ENCODE results near the gene HECW1. TPM values are rescaled to one million over a fixed set of nuclear protein-coding genes. Genes with fewer than 3 reads are reported as not detected.

Gene HECW1
- total RNA-seq, 4 donors from 2014 or later = 0.06 to 0.99 (median 0.27) TPM

- Histone ChIP-seq H3K9me3 (no peaks in the 10 kb centered on the region), H3K36me3 (no peaks in the 10 kb centered on the region), H3K4me3 (no peak overlapping the region), H3K27ac (replicated peaks in 1 of 4) (no peak overlapping the region), H3K4me1 (no peaks in the 10 kb centered on the region), H3K27me3 (peaks cover 0 to 17% (median 0%) of the 10 kb centered on the region in 4 donors)
- 86% methylated on average over 5 of the region's 5 CpGs for WGBS
- peak; percentile 60 for DNase-seq (ENCODE audit: extremely low spot score)
- TF ChIP-seq EP300 (IDR thresholded peaks at IDR 0.05) (no peak), POLR2A (IDR thresholded peaks at IDR 0.05; ENCODE audit: low read depth) (no peak), POLR2AphosphoS5 (IDR thresholded peaks at IDR 0.05) (no peak)
- TF ChIP-seq, protein P1, sequence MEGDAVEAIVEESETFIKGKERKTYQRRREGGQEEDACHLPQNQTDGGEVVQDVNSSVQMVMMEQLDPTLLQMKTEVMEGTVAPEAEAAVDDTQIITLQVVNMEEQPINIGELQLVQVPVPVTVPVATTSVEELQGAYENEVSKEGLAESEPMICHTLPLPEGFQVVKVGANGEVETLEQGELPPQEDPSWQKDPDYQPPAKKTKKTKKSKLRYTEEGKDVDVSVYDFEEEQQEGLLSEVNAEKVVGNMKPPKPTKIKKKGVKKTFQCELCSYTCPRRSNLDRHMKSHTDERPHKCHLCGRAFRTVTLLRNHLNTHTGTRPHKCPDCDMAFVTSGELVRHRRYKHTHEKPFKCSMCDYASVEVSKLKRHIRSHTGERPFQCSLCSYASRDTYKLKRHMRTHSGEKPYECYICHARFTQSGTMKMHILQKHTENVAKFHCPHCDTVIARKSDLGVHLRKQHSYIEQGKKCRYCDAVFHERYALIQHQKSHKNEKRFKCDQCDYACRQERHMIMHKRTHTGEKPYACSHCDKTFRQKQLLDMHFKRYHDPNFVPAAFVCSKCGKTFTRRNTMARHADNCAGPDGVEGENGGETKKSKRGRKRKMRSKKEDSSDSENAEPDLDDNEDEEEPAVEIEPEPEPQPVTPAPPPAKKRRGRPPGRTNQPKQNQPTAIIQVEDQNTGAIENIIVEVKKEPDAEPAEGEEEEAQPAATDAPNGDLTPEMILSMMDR (IDR thresholded peaks at IDR 0.05) = no peak
- intact Hi-C loops (cut with DNase I) = no loop called here
Observed at GRCh38 chr7:43142703-43143102, 30.3 kb downstream of the HECW1 start.

GRCh38 chr7:43143918-43144589 lies 31.6 kb downstream of the HECW1 start:
- 83% methylated on average over 5 of the region's 5 CpGs for WGBS
- H3K36me3 ChIP-seq = no peaks in the 10 kb centered on the region
- no peaks in the 10 kb centered on the region for H3K4me1 ChIP-seq
- DNase-seq (ENCODE audit: extremely low spot score) = no peak
- H3K4me3 ChIP-seq = no peak overlapping the region
- peaks cover 0 to 17% (median 0%) of the 10 kb centered on the region in 4 donors for H3K27me3 ChIP-seq
- H3K27ac ChIP-seq (replicated peaks in 1 of 4) = no peak overlapping the region
- TF ChIP-seq, protein P1 (IDR thresholded peaks at IDR 0.05) = no peak
- TF ChIP-seq EP300 (IDR thresholded peaks at IDR 0.05) = no peak
- no peak for TF ChIP-seq POLR2A (IDR thresholded peaks at IDR 0.05; ENCODE audit: low read depth)
- TF ChIP-seq POLR2AphosphoS5 (IDR thresholded peaks at IDR 0.05) = no peak
- intact Hi-C loops (cut with DNase I) = no loop called here
- H3K9me3 ChIP-seq = no peaks in the 10 kb centered on the region

- intact Hi-C loops (cut with DNase I) = no loop called here
Observed at GRCh38 chr7:43148161-43148731, 35.8 kb downstream of the HECW1 start.

GRCh38 chr7:43151076-43151475 lies 38.6 kb downstream of the HECW1 start:
- H3K9me3 ChIP-seq = no peaks in the 10 kb centered on the region
- H3K27me3 ChIP-seq = peaks cover 0 to 8% (median 0%) of the 10 kb centered on the region in 4 donors
- H3K4me1 ChIP-seq = no peaks in the 10 kb centered on the region
- TF ChIP-seq, protein P1 (IDR thresholded peaks at IDR 0.05) = no peak
- TF ChIP-seq EP300 (IDR thresholded peaks at IDR 0.05) (no peak), POLR2AphosphoS5 (IDR thresholded peaks at IDR 0.05) (no peak), POLR2A (IDR thresholded peaks at IDR 0.05; ENCODE audit: low read depth) (no peak)
- no peak for DNase-seq (ENCODE audit: extremely low spot score)
- H3K4me3 ChIP-seq = no peak overlapping the region
- 71% methylated on average over 1 of the region's 1 CpG for WGBS
- no peak overlapping the region for H3K27ac ChIP-seq (replicated peaks in 1 of 4)
- intact Hi-C loops (cut with DNase I) = no loop called here
- no peaks in the 10 kb centered on the region for H3K36me3 ChIP-seq

More at GRCh38 chr7:43148161-43148731, 35.8 kb downstream of the HECW1 start:
- Histone ChIP-seq H3K27me3 (peaks cover 0 to 9% (median 0%) of the 10 kb centered on the region in 4 donors), H3K36me3 (no peaks in the 10 kb centered on the region), H3K9me3 (no peaks in the 10 kb centered on the region), H3K27ac (replicated peaks in 1 of 4) (no peak overlapping the region), H3K4me3 (no peak overlapping the region), H3K4me1 (no peaks in the 10 kb centered on the region)
- DNase-seq (ENCODE audit: extremely low spot score) = peak; percentile 68
- TF ChIP-seq POLR2AphosphoS5 (IDR thresholded peaks at IDR 0.05) = no peak
- TF ChIP-seq, protein P1 (IDR thresholded peaks at IDR 0.05) = no peak
- no peak for TF ChIP-seq POLR2A (IDR thresholded peaks at IDR 0.05; ENCODE audit: low read depth)
- TF ChIP-seq EP300 (IDR thresholded peaks at IDR 0.05) = no peak

All from esophagus muscularis mucosa (tissue), 4 donors.